ENCODE data around the gene CPA5.

DNA sequence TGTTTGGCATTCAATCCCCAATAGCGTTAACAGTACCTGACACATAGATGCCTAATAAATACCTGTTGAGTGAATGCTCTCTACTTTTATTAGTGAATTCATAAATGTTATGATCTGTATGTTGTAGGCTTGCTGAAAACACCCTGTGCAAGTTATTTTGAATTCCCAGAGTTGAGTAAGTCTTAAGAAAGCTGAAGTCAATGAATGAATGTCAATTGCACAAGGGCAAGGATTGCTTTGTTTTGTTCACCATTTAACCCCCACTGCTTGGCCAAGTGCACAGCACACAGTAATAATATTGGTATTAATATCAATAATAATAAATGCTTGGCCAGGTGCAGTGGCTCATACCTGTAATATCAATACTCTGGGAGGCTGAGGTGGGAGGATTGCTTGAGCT is 45.9 kb downstream of the CPA5 start:
- TF ChIP-seq CTCF (IDR thresholded peaks at IDR 0.05) (no peak), POLR2A (IDR thresholded peaks at IDR 0.05) (no peak)

Data from body of pancreas (tissue), 4 donors.